Activated gamma-delta T cell (primary cell): Measurements from ENCODE around the gene ANKRD29.
A peak's percentile ranks its signal among the peaks of the same experiment; 100 is the strongest.

Experiments
- DNase-seq: peaks from one replicate; lab custom pipeline; 2025; lab: John Stamatoyannopoulos, UW
- total RNA-seq, 2 donors: gene quantifications; one replicate each; lab custom pipeline; 2026; lab: John Stamatoyannopoulos, UW

The ANKRD29 gene, protein sequence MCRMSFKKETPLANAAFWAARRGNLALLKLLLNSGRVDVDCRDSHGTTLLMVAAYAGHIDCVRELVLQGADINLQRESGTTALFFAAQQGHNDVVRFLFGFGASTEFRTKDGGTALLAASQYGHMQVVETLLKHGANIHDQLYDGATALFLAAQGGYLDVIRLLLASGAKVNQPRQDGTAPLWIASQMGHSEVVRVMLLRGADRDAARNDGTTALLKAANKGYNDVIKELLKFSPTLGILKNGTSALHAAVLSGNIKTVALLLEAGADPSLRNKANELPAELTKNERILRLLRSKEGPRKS
- 0.05 to 0.09 reads per million in 2 donors for total RNA-seq

GRCh38 chr18:23662309-23663263 is at the start of gene ANKRD29:
Gene ANKRD29 (minus strand): TSS chr18:23662911. CDS start chr18:23662730, 181 bp downstream.
- DNase-seq, result peak; percentile 51

- no peak for DNase-seq
These were observed 49.7 kb upstream of the ANKRD29 start for GRCh38 chr18:23712445-23712844.

- DNase-seq, result no peak
These were observed 48.7 kb upstream of the ANKRD29 start for GRCh38 chr18:23711426-23711825.

DNA sequence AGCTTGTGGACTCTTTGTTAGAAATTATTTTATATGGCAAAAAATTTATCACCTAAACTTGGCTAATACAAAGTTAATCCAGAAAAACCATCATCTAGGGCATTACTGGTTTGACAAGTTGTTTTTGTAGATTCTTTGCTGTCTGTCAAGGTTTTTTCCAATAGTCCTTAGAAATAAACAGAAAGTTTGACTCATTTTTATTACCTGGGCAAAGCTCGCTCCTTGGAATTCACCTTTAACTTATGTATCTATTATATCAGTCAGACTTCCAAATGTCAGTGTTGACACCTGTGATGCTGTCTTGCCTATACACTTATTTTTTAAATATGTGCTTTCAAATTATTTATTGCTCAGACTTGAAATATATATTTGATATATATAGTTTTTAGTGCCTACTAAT is 48.2 kb upstream of the ANKRD29 start:
- no peak for DNase-seq

- no peak for DNase-seq
These were observed 47.4 kb upstream of the ANKRD29 start for GRCh38 chr18:23710068-23710527.

GRCh38 chr18:23706971-23707640 is 44.4 kb upstream of the ANKRD29 start:
- no peak for DNase-seq

GRCh38 chr18:23704806-23705205 is 42.1 kb upstream of the ANKRD29 start:
- DNase-seq, result no peak

DNA sequence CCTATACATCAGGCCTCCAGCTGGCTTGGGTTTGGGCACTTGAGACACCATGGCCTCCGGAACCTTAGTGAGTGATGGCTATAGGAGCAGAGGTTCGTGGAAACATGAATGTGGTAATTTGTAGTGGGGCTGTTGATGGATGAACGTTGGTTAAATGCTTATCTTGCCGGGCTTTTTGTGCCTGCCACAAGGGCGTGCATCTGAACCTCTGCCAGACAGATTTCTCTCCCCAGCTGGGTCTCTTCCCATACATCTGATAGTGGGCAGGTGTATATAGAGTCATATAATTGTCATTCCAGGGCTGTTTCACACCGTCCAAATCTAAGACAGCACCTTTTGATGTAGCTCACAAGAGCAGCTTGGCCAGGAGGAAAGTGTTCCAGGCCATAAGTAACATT is 41.3 kb upstream of the ANKRD29 start:
- DNase-seq, result no peak

- DNase-seq, result no peak
These were observed 40.6 kb upstream of the ANKRD29 start for GRCh38 chr18:23703057-23703986.

- DNase-seq, result no peak
These were observed 39.9 kb upstream of the ANKRD29 start for GRCh38 chr18:23702606-23703005.

DNA sequence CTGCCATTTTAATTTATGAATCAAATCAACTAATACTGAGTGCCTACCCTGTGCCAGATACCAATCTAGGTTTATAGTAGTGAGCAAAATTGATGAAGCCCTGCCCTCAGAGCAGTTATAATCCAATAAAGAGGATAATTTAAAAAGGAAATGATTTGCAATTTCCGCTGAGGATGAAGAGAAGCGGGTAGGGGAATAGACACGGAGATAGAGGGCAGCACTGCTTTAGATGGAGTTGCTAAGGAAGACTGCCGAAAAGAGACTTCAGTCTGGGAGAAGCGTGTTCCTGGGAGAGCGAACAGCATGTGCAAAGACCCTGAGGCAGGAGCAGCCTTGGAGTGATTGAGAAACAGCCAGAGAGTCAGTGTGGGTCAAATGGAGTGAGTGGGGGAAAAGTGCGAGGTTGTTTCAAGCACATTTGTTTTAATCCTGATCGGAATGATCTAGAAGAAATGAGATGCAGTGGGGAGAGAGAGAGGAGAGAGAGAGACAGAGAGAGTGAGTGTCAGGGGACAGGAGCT is 38.9 kb upstream of the ANKRD29 start:
- no peak for DNase-seq

- no peak for DNase-seq
These were observed 38.3 kb upstream of the ANKRD29 start for GRCh38 chr18:23701017-23701416.

GRCh38 chr18:23694637-23695430 is 32.1 kb upstream of the ANKRD29 start:
- no peak for DNase-seq

DNA sequence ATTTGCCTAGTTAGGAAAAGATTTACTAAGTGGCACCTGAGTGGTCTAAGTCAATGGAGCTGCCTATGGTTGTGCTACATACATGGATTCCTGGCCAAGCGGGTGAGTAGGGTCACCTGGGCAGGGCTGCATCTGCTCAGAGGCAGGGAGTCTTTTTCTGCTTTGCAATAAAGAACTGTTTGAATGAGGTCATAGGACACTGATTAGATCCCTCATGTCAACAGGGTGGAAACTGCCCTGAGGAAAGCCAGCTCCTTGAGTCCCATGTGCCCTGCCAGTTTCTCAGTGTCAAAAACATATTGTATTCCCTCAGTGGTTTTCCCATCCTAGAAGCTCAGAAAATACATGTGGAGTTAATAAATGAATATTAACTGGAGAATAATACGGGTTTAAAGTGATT is 31.1 kb upstream of the ANKRD29 start:
- DNase-seq, result no peak

DNA sequence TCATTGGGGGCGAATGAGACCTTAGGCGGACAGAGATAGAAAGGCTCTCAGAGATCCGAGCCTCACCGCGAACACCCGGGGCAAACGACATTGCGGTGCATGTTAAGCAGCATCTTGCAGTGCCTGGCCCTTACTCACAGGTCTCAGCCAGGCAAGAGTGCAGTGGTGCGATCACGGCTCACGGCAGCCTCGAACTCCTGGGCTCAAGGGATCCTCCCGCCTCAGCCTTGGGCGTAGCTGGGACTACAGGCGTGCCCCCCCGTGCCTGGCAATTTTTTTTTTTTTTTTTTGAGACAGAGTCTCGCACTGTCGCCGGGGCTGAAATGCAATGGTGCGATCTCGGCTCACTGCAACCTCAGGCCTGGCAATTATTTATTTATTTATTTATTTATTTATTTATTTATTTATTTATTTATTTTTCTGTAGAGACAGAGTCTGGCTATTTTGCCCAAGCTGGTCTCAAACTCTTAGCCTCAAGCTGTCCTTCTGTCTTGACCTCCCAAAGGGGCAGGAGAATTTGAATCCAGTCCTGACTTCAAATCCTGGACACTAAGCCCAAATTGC is 27.9 kb upstream of the ANKRD29 start:
- DNase-seq, result no peak

GRCh38 chr18:23689616-23690504 is 27.1 kb upstream of the ANKRD29 start:
- DNase-seq, result peak; percentile 15

- DNase-seq, result peak; percentile 15
These were observed 26.4 kb upstream of the ANKRD29 start, which contains the start of gene LAMA3 for GRCh38 chr18:23689031-23689615. Gene LAMA3 (plus strand): TSS chr18:23689453. CDS start chr18:23689684, 231 bp downstream.

GRCh38 chr18:23688528-23688927 is 25.8 kb upstream of the ANKRD29 start:
- DNase-seq, result no peak
